B cell (primary cell): Measurements from ENCODE around the gene SLC35F3. TPM values are rescaled to one million over a fixed set of nuclear protein-coding genes. Genes with fewer than 3 reads are reported as not detected.
"Not testable (repeated sequence)": the region's sequence is repeated elsewhere in the genome, so short reads cannot be mapped to it uniquely, and the experiment has no call there.

Experiments
- ATAC-seq: fragments of 200-7000 bp; cut with Tn5 transposase; one replicate; pipeline ENCODE4 v1.10.0; 2021; ENCODE audit warnings: low read depth, mild to moderate bottlenecking, moderate number of reproducible peaks, moderate library complexity
- CTCF ChIA-PET: fragments of 350-600 bp; sonication (Branson Sonifier 250); formaldehyde crosslinking; loops from one replicate; lab custom pipeline; 2021; ENCODE audit warnings: antibody characterized with exemption, inconsistent platforms; lab: Charles Lee
- POLR2A ChIA-PET: fragments of 350-600 bp; sonication (Branson Sonifier 250); formaldehyde crosslinking; loops from one replicate; lab custom pipeline; 2021; ENCODE audit warnings: antibody characterized with exemption; lab: Charles Lee
- DNase-seq: peaks from one replicate; pipeline ENCODE4 v3.0.0; 2013
- H2AFZ ChIP-seq: 2 replicates; pipeline ENCODE4 v1.6.1; 2012; ENCODE audit warnings: mild to moderate bottlenecking, low read depth, low read length; ENCODE audit not compliant: insufficient read depth, poor library complexity, severe bottlenecking
- H3K27ac ChIP-seq, 2 donors: 1 replicate in 1 of 2; 2 replicates in 1 of 2; pipeline ENCODE4 v1.5.1; 2012 to 2013; ENCODE audit warnings: low read length in 2 of 2, mild to moderate bottlenecking in 2 of 2, moderate library complexity in 1 of 2
- H3K27me3 ChIP-seq, 4 experiments: fragments of 200-600 bp in 1 of 4; sonication (generic) in 1 of 4; replicated peaks in 1 of 4; 1 replicate in 2 of 4; 2 replicates in 2 of 4; pipeline versions ENCODE4 v1.6.1 to v1.7.0; 2013 to 2016; ENCODE audit warnings: low read length in 3 of 4, mild to moderate bottlenecking in 2 of 4, mixed read lengths in 1 of 4, moderate library complexity in 1 of 4; ENCODE audit not compliant: insufficient read depth in 4 of 4, control insufficient read depth in 3 of 4; ENCODE audit errors: control extremely low read depth in 1 of 4
- H3K36me3 ChIP-seq, 2 experiments: replicated peaks in 1 of 2; 1 replicate in 1 of 2; 2 replicates in 1 of 2; pipeline versions ENCODE4 v1.6.1 to v1.7.1; 2013; ENCODE audit warnings: low read length in 1 of 2; ENCODE audit not compliant: insufficient read depth in 2 of 2, control insufficient read depth in 1 of 2; ENCODE audit errors: control extremely low read depth in 1 of 2, extremely low read depth in 1 of 2
- H3K4me1 ChIP-seq, 2 donors: fragments of 200-600 bp in 1 of 2; sonication (generic) in 1 of 2; 1 replicate in 1 of 2; 2 replicates in 1 of 2; pipeline versions ENCODE4 v1.5.1 to v1.6.1; 2013 to 2017; ENCODE audit warnings: low read length in 2 of 2; ENCODE audit not compliant: control insufficient read depth in 2 of 2, insufficient read depth in 2 of 2
- H3K4me2 ChIP-seq: replicated peaks from 2 replicates; pipeline ENCODE3; 2012; ENCODE audit warnings: mild to moderate bottlenecking, low read depth, low read length; ENCODE audit not compliant: poor library complexity, severe bottlenecking
- H3K4me3 ChIP-seq, 5 experiments: fragments of 200-600 bp in 1 of 5; sonication (generic) in 1 of 5; 1 replicate in 3 of 5; 2 replicates in 2 of 5; pipeline versions ENCODE4 v1.5.1 to v1.7.0; 2011 to 2016; ENCODE audit warnings: low read length in 4 of 5, mild to moderate bottlenecking in 4 of 5, low read depth in 2 of 5, control low read depth in 1 of 5, moderate library complexity in 1 of 5; ENCODE audit not compliant: insufficient read depth in 1 of 5; ENCODE audit errors: control extremely low read depth in 1 of 5, extremely low read depth in 1 of 5
- H3K79me2 ChIP-seq: fragments of 200-600 bp; sonication (generic); one replicate; pipeline ENCODE4 v1.6.0; 2016; ENCODE audit warnings: low read length; ENCODE audit not compliant: control insufficient read depth, insufficient read depth
- H3K9ac ChIP-seq: fragments of 200-600 bp; sonication (generic); 2 replicates; pipeline ENCODE4 v1.6.1; 2017; ENCODE audit warnings: mild to moderate bottlenecking, low read length, moderate library complexity
- H3K9me3 ChIP-seq, 3 donors: one replicate each; pipeline versions ENCODE4 v1.6.1 to v1.7.1; 2013; ENCODE audit warnings: low read length in 2 of 3; ENCODE audit not compliant: control insufficient read depth in 2 of 3, insufficient read depth in 1 of 3; ENCODE audit errors: control extremely low read depth in 1 of 3
- H4K20me1 ChIP-seq: 2 replicates; pipeline ENCODE4 v1.6.0; 2012; ENCODE audit warnings: mild to moderate bottlenecking, low read length; ENCODE audit not compliant: insufficient read depth, control insufficient read depth, poor library complexity, severe bottlenecking
- H3K27ac Mint-ChIP-seq: one replicate; pipeline ENCODE4 v1.8.0; 2021; ENCODE audit warnings: mixed read lengths
- H3K27me3 Mint-ChIP-seq: one replicate; pipeline ENCODE4 v1.8.0; 2021; ENCODE audit warnings: mixed read lengths
- H3K4me1 Mint-ChIP-seq: one replicate; pipeline ENCODE4 v1.8.0; 2021; ENCODE audit warnings: mixed read lengths
- H3K4me3 Mint-ChIP-seq: one replicate; pipeline ENCODE4 v1.8.0; 2021; ENCODE audit warnings: mixed read lengths
- H3K9me3 Mint-ChIP-seq: one replicate; pipeline ENCODE4 v1.8.0; 2022; ENCODE audit warnings: mixed read lengths; ENCODE audit not compliant: insufficient read depth
- EZH2 ChIP-seq: IDR thresholded peaks from 2 replicates; pipeline ENCODE4 v1.6.1; 2012; ENCODE audit warnings: borderline replicate concordance, low read depth, mild to moderate bottlenecking, moderate library complexity, low read length; ENCODE audit not compliant: insufficient read depth, poor library complexity, severe bottlenecking
- WGBS: methylation state at CpG from one replicate; pipeline ENCODE4 v1.1.5; 2013; ENCODE audit warnings: missing lambda C conversion rate; ENCODE audit not compliant: insufficient coverage; 5-methylcytosine and 5-hydroxymethylcytosine counted together
- intact Hi-C: fragments of 100-400 bp; cut with micrococcal nuclease; formaldehyde crosslinking; loops from one replicate; pipeline ENCODE4 v1.10.0; 2022
- polyA plus RNA-seq: library from polyadenylated mRNA; depleted of rRNA; stranded (reverse); fragments of >200 nt; gene quantifications from 2 replicates; pipeline ENCODE4 v1.2.3, GENCODE V29; 2012
- total RNA-seq, 2 donors: library from RNA; stranded (reverse); fragments of 120-200 nt in 1 of 2; gene quantifications; 1 replicate in 1 of 2; 2 replicates in 1 of 2; pipeline versions ENCODE4 v1.2.3 to v1.2.4, GENCODE V29; 2013 to 2022
- TF ChIP-seq, protein P1 (sequence below): fragments of 200-600 bp; IDR thresholded peaks from one replicate; pipeline ENCODE4 v1.8.0; 2022; ENCODE audit warnings: antibody characterized with exemption, mild to moderate bottlenecking

Gene SLC35F3
- total and polyA plus RNA-seq, 2 donors (not counting 1 experiment from before 2014, with no cell fraction given): not detected

- Histone ChIP-seq H3K27ac (no peak overlapping the region), H3K9ac (no peak overlapping the region), H3K9me3 (no peaks in the 10 kb centered on the region), H3K4me1 (no peaks in the 10 kb centered on the region), H3K36me3 (no peaks in the 10 kb centered on the region), H3K79me2 (no peaks in the 10 kb centered on the region), H3K4me2 (no peak overlapping the region), H4K20me1 (no peaks in the 10 kb centered on the region), H3K27me3 (peaks cover 0 to 4% (median 1%) of the 10 kb centered on the region in 4 experiments), H2AFZ (no peak overlapping the region), H3K4me3 (no peak overlapping the region)
- H3K27me3 Mint-ChIP-seq: peaks cover 40% of the 10 kb centered on the region
- peaks cover 3% of the 10 kb centered on the region for H3K9me3 Mint-ChIP-seq
- no peak overlapping the region for H3K4me3 Mint-ChIP-seq
- intact Hi-C loops: no loop called here
- DNase-seq: no peak
- ChIA-PET POLR2A (no interaction called here), CTCF (no interaction called here)
- no peak overlapping the region for H3K27ac Mint-ChIP-seq
- no peak for ATAC-seq
- WGBS: no CpG with 5 or more reads among the region's 1 CpG
- no peaks in the 10 kb centered on the region for H3K4me1 Mint-ChIP-seq
- no peak for TF ChIP-seq EZH2
- TF ChIP-seq, protein P1, sequence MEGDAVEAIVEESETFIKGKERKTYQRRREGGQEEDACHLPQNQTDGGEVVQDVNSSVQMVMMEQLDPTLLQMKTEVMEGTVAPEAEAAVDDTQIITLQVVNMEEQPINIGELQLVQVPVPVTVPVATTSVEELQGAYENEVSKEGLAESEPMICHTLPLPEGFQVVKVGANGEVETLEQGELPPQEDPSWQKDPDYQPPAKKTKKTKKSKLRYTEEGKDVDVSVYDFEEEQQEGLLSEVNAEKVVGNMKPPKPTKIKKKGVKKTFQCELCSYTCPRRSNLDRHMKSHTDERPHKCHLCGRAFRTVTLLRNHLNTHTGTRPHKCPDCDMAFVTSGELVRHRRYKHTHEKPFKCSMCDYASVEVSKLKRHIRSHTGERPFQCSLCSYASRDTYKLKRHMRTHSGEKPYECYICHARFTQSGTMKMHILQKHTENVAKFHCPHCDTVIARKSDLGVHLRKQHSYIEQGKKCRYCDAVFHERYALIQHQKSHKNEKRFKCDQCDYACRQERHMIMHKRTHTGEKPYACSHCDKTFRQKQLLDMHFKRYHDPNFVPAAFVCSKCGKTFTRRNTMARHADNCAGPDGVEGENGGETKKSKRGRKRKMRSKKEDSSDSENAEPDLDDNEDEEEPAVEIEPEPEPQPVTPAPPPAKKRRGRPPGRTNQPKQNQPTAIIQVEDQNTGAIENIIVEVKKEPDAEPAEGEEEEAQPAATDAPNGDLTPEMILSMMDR: no peak
Measured at GRCh38 chr1:234297668-234298067, 393.2 kb downstream of the SLC35F3 start.

GRCh38 chr1:234300096-234300495, 395.6 kb downstream of the SLC35F3 start:
- ChIA-PET CTCF (interaction anchor here (1.3 to 1.5 kb wide), 2 partner anchors 10 to 13 kb away, joined by 3 to 11 read pairs; no protein-coding TSS in a partner anchor), POLR2A (no interaction called here)
- Mint-ChIP-seq H3K4me1 (no peaks in the 10 kb centered on the region), H3K9me3 (peaks cover 5% of the 10 kb centered on the region), H3K27ac (no peak overlapping the region), H3K4me3 (no peak overlapping the region), H3K27me3 (peaks cover 36% of the 10 kb centered on the region)
- no peak for TF ChIP-seq EZH2
- TF ChIP-seq, protein P1: no peak
- no peak overlapping the region for H3K9ac ChIP-seq
- H4K20me1 ChIP-seq: no peaks in the 10 kb centered on the region
- DNase-seq (no peak), ATAC-seq (no peak)
- H2AFZ ChIP-seq: no peak overlapping the region
- no peaks in the 10 kb centered on the region for H3K9me3 ChIP-seq
- no peak overlapping the region for H3K27ac ChIP-seq
- H3K4me3 ChIP-seq: no peak overlapping the region
- H3K27me3 ChIP-seq: peaks cover 0 to 4% (median 3%) of the 10 kb centered on the region in 4 experiments
- no peaks in the 10 kb centered on the region for H3K79me2 ChIP-seq
- intact Hi-C loops: no loop called here
- no peaks in the 10 kb centered on the region for H3K36me3 ChIP-seq
- no peaks in the 10 kb centered on the region for H3K4me1 ChIP-seq
- 100% methylated on average over 1 of the region's 2 CpGs for WGBS
- H3K4me2 ChIP-seq: no peak overlapping the region

DNA sequence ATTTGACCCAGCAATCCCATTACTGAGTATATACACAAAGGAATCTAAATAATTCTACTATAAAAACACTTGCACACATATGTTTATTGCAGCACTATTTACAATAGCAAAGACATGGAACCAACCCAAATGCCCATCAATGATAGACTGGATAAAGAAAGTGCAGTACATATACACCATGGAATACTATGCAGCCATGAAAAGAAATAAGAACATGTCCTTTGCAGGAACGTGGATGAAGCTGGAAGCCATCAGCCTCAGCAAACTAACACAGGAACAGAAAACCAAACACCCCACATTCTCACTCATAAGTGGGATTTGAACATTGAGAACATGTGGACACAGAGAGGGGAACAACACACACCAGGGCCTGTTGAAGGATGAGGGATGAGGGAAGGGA, 397.2 kb downstream of the SLC35F3 start:
- intact Hi-C loops, H3K36me3 ChIP-seq, H3K4me1 ChIP-seq, H3K9ac ChIP-seq, H3K4me3 ChIP-seq, CTCF ChIA-PET, ATAC-seq, H3K4me2 ChIP-seq, POLR2A ChIA-PET, H3K9me3 Mint-ChIP-seq, H4K20me1 ChIP-seq, H3K27me3 ChIP-seq, H3K4me1 Mint-ChIP-seq, H3K9me3 ChIP-seq, DNase-seq, H3K27ac ChIP-seq, H3K27ac Mint-ChIP-seq, H2AFZ ChIP-seq, H3K79me2 ChIP-seq, H3K4me3 Mint-ChIP-seq: not testable (repeated sequence)
- peaks cover 25% of the 10 kb centered on the region for H3K27me3 Mint-ChIP-seq
- WGBS: no CpG with 5 or more reads among the region's 1 CpG
